B cell (primary cell): Measurements from ENCODE around the gene TFF3. TPM values are rescaled to one million over a fixed set of nuclear protein-coding genes. Genes with fewer than 3 reads are reported as not detected.

Experiments used
- ATAC-seq: fragments of 200-7000 bp; cut with Tn5 transposase; one replicate; pipeline ENCODE4 v1.10.0; 2021; ENCODE audit warnings: low read depth, mild to moderate bottlenecking, moderate number of reproducible peaks, moderate library complexity
- CTCF ChIA-PET: fragments of 350-600 bp; sonication (Branson Sonifier 250); formaldehyde crosslinking; loops from one replicate; lab custom pipeline; 2021; ENCODE audit warnings: antibody characterized with exemption, inconsistent platforms; lab: Charles Lee
- POLR2A ChIA-PET: fragments of 350-600 bp; sonication (Branson Sonifier 250); formaldehyde crosslinking; loops from one replicate; lab custom pipeline; 2021; ENCODE audit warnings: antibody characterized with exemption; lab: Charles Lee
- DNase-seq: peaks from one replicate; pipeline ENCODE4 v3.0.0; 2013
- H2AFZ ChIP-seq: 2 replicates; pipeline ENCODE4 v1.6.1; 2012; ENCODE audit warnings: mild to moderate bottlenecking, low read depth, low read length; ENCODE audit not compliant: insufficient read depth, poor library complexity, severe bottlenecking
- H3K27ac ChIP-seq, 2 donors: 1 replicate in 1 of 2; 2 replicates in 1 of 2; pipeline ENCODE4 v1.5.1; 2012 to 2013; ENCODE audit warnings: low read length in 2 of 2, mild to moderate bottlenecking in 2 of 2, moderate library complexity in 1 of 2
- H3K27me3 ChIP-seq, 4 experiments: fragments of 200-600 bp in 1 of 4; sonication (generic) in 1 of 4; replicated peaks in 1 of 4; 1 replicate in 2 of 4; 2 replicates in 2 of 4; pipeline versions ENCODE4 v1.6.1 to v1.7.0; 2013 to 2016; ENCODE audit warnings: low read length in 3 of 4, mild to moderate bottlenecking in 2 of 4, mixed read lengths in 1 of 4, moderate library complexity in 1 of 4; ENCODE audit not compliant: insufficient read depth in 4 of 4, control insufficient read depth in 3 of 4; ENCODE audit errors: control extremely low read depth in 1 of 4
- H3K36me3 ChIP-seq, 2 experiments: replicated peaks in 1 of 2; 1 replicate in 1 of 2; 2 replicates in 1 of 2; pipeline versions ENCODE4 v1.6.1 to v1.7.1; 2013; ENCODE audit warnings: low read length in 1 of 2; ENCODE audit not compliant: insufficient read depth in 2 of 2, control insufficient read depth in 1 of 2; ENCODE audit errors: control extremely low read depth in 1 of 2, extremely low read depth in 1 of 2
- H3K4me1 ChIP-seq, 2 donors: fragments of 200-600 bp in 1 of 2; sonication (generic) in 1 of 2; 1 replicate in 1 of 2; 2 replicates in 1 of 2; pipeline versions ENCODE4 v1.5.1 to v1.6.1; 2013 to 2017; ENCODE audit warnings: low read length in 2 of 2; ENCODE audit not compliant: control insufficient read depth in 2 of 2, insufficient read depth in 2 of 2
- H3K4me2 ChIP-seq: replicated peaks from 2 replicates; pipeline ENCODE3; 2012; ENCODE audit warnings: mild to moderate bottlenecking, low read depth, low read length; ENCODE audit not compliant: poor library complexity, severe bottlenecking
- H3K4me3 ChIP-seq, 5 experiments: fragments of 200-600 bp in 1 of 5; sonication (generic) in 1 of 5; 1 replicate in 3 of 5; 2 replicates in 2 of 5; pipeline versions ENCODE4 v1.5.1 to v1.7.0; 2011 to 2016; ENCODE audit warnings: low read length in 4 of 5, mild to moderate bottlenecking in 4 of 5, low read depth in 2 of 5, control low read depth in 1 of 5, moderate library complexity in 1 of 5; ENCODE audit not compliant: insufficient read depth in 1 of 5; ENCODE audit errors: control extremely low read depth in 1 of 5, extremely low read depth in 1 of 5
- H3K79me2 ChIP-seq: fragments of 200-600 bp; sonication (generic); one replicate; pipeline ENCODE4 v1.6.0; 2016; ENCODE audit warnings: low read length; ENCODE audit not compliant: control insufficient read depth, insufficient read depth
- H3K9ac ChIP-seq: fragments of 200-600 bp; sonication (generic); 2 replicates; pipeline ENCODE4 v1.6.1; 2017; ENCODE audit warnings: mild to moderate bottlenecking, low read length, moderate library complexity
- H3K9me3 ChIP-seq, 3 donors: one replicate each; pipeline versions ENCODE4 v1.6.1 to v1.7.1; 2013; ENCODE audit warnings: low read length in 2 of 3; ENCODE audit not compliant: control insufficient read depth in 2 of 3, insufficient read depth in 1 of 3; ENCODE audit errors: control extremely low read depth in 1 of 3
- H4K20me1 ChIP-seq: 2 replicates; pipeline ENCODE4 v1.6.0; 2012; ENCODE audit warnings: mild to moderate bottlenecking, low read length; ENCODE audit not compliant: insufficient read depth, control insufficient read depth, poor library complexity, severe bottlenecking
- H3K27ac Mint-ChIP-seq: one replicate; pipeline ENCODE4 v1.8.0; 2021; ENCODE audit warnings: mixed read lengths
- H3K27me3 Mint-ChIP-seq: one replicate; pipeline ENCODE4 v1.8.0; 2021; ENCODE audit warnings: mixed read lengths
- H3K4me1 Mint-ChIP-seq: one replicate; pipeline ENCODE4 v1.8.0; 2021; ENCODE audit warnings: mixed read lengths
- H3K4me3 Mint-ChIP-seq: one replicate; pipeline ENCODE4 v1.8.0; 2021; ENCODE audit warnings: mixed read lengths
- H3K9me3 Mint-ChIP-seq: one replicate; pipeline ENCODE4 v1.8.0; 2022; ENCODE audit warnings: mixed read lengths; ENCODE audit not compliant: insufficient read depth
- CTCF ChIP-seq: fragments of 200-600 bp; IDR thresholded peaks from one replicate; pipeline ENCODE4 v1.8.0; 2022; ENCODE audit warnings: antibody characterized with exemption, mild to moderate bottlenecking
- EZH2 ChIP-seq: IDR thresholded peaks from 2 replicates; pipeline ENCODE4 v1.6.1; 2012; ENCODE audit warnings: borderline replicate concordance, low read depth, mild to moderate bottlenecking, moderate library complexity, low read length; ENCODE audit not compliant: insufficient read depth, poor library complexity, severe bottlenecking
- WGBS: methylation state at CpG from one replicate; pipeline ENCODE4 v1.1.5; 2013; ENCODE audit warnings: missing lambda C conversion rate; ENCODE audit not compliant: insufficient coverage; 5-methylcytosine and 5-hydroxymethylcytosine counted together
- intact Hi-C: fragments of 100-400 bp; cut with micrococcal nuclease; formaldehyde crosslinking; loops from one replicate; pipeline ENCODE4 v1.10.0; 2022
- polyA plus RNA-seq: library from polyadenylated mRNA; depleted of rRNA; stranded (reverse); fragments of >200 nt; gene quantifications from 2 replicates; pipeline ENCODE4 v1.2.3, GENCODE V29; 2012
- total RNA-seq, 2 donors: library from RNA; stranded (reverse); fragments of 120-200 nt in 1 of 2; gene quantifications; 1 replicate in 1 of 2; 2 replicates in 1 of 2; pipeline versions ENCODE4 v1.2.3 to v1.2.4, GENCODE V29; 2013 to 2022

The TFF3 gene
- total and polyA plus RNA-seq, 2 donors (not counting 1 experiment from before 2014, with no cell fraction given), result not detected

DNA sequence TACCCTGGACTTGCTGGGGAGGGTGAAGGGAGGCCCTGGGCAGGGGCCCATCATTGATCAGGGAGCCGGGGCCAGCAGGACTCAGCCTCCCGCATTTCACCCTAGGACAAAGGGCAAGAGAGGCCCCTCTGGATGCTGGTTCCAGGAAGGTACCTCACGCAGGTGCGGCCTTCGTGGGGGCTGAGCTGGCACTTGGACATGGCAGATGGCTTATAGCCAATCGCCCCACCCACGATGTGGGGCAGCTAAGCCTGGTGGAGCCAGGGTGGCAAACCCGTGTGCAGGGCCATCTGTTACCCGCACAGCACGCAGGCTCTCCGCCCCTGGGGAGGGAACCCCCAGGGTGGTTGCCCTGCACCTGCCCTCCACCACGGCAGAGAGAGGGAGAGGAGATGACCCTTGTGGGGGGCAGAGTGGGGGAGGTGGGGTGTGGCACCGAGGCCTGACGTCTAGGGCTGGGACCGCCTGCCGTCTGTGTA lies 2.5 kb downstream of the TFF3 start:
- no peak overlapping the region for H3K27ac Mint-ChIP-seq
- Histone ChIP-seq H3K27me3 (peaks cover 0 to 26% (median 10%) of the 10 kb centered on the region in 4 experiments), H3K27ac (no peak overlapping the region), H2AFZ (no peak overlapping the region), H3K9ac (no peak overlapping the region), H4K20me1 (no peaks in the 10 kb centered on the region), H3K9me3 (peaks cover 0 to 3% (median 0%) of the 10 kb centered on the region in 3 donors), H3K36me3 (no peaks in the 10 kb centered on the region), H3K4me3 (no peak overlapping the region), H3K4me2 (no peak overlapping the region), H3K79me2 (no peaks in the 10 kb centered on the region), H3K4me1 (peaks cover 7 to 12% of the 10 kb centered on the region in 2 donors)
- intact Hi-C loops, result no loop called here
- no peaks in the 10 kb centered on the region for H3K9me3 Mint-ChIP-seq
- no peak overlapping the region for H3K4me3 Mint-ChIP-seq
- H3K27me3 Mint-ChIP-seq, result peaks cover 14% of the 10 kb centered on the region
- ChIA-PET POLR2A (no interaction called here), CTCF (no interaction called here)
- ATAC-seq, result no peak
- H3K4me1 Mint-ChIP-seq, result peaks cover 4% of the 10 kb centered on the region
- TF ChIP-seq CTCF, result no peak
- no peak for TF ChIP-seq EZH2
- DNase-seq, result no peak
- WGBS, result 81% methylated on average over 16 of the region's 16 CpGs

DNA sequence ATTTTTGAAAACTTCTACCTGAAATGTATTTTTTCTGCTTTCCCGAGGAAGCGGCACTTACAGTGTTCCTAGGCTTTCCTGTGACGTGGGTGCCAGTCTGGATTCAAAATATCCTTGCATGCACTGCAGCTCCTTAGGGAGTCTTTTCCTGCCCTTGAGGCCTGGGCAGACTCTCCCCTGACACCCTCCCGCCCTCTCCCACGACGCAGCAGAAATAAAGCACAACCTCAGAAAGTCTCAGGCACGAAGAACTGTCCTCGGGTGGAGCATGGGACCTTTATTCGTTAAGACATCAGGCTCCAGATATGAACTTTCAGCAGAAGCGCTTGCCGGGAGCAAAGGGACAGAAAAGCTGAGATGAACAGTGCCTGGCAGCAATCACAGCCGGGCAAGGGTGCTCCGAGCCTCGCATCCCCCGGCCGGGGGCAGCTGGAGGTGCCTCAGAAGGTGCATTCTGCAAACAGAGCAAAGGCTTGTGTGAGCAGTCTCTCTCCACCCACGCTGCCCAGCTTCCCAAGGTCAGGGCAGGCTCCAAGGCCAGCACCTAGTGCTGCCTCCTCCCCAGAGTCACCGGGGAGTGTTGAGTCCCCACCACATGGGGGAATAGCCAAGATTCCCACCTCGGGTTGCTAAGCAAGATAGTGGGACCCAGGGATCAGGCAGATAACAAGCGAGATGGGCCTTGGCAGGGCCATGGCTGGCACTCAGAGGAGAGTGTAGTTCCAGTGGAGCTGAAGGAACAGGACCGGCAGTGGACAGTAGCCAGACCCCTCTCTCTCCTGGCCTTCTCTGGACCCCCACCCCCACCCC lies 3.2 kb downstream of the TFF3 start:
- CTCF ChIA-PET, result interaction anchor here (1.0 to 4.8 kb wide), 5 partner anchors 7 to 224 kb away, joined by 3 to 39 read pairs (median 13); no protein-coding TSS in a partner anchor
- no peaks in the 10 kb centered on the region for H3K36me3 ChIP-seq
- POLR2A ChIA-PET, result no interaction called here
- H3K4me1 ChIP-seq, result peaks cover 7 to 14% of the 10 kb centered on the region in 2 donors
- H3K9me3 ChIP-seq, result peaks cover 0 to 3% (median 0%) of the 10 kb centered on the region in 3 donors
- peaks cover 0 to 31% (median 13%) of the 10 kb centered on the region in 4 experiments for H3K27me3 ChIP-seq
- Mint-ChIP-seq H3K9me3 (no peaks in the 10 kb centered on the region), H3K4me3 (no peak overlapping the region), H3K27ac (no peak overlapping the region), H3K4me1 (peaks cover 4% of the 10 kb centered on the region), H3K27me3 (peaks cover 20% of the 10 kb centered on the region)
- no peak overlapping the region for H3K27ac ChIP-seq
- 94% methylated on average over 19 of the region's 21 CpGs for WGBS
- no peak overlapping the region for H3K4me2 ChIP-seq
- H3K9ac ChIP-seq, result no peak overlapping the region
- H4K20me1 ChIP-seq, result no peaks in the 10 kb centered on the region
- intact Hi-C loops, result no loop called here
- ATAC-seq, result no peak
- TF ChIP-seq EZH2 (no peak), CTCF (no peak)
- no peak overlapping the region for H3K4me3 ChIP-seq
- H3K79me2 ChIP-seq, result no peaks in the 10 kb centered on the region
- H2AFZ ChIP-seq, result no peak overlapping the region
- DNase-seq, result no peak
